ENCODE measurements around the gene HLA-F. TPM values are rescaled to one million over a fixed set of nuclear protein-coding genes. Genes with fewer than 3 reads are reported as not detected.

Gene HLA-F
- polyA plus RNA-seq, 1 of the 3 experiments (the other 2 are of a cell fraction): 0.31 TPM

GRCh38 chr6:29748391-29749307 is 25.4 kb downstream of the HLA-F start:
- 2% methylated on average over 37 of the region's 63 CpGs for WGBS (ENCODE audit: low lambda C conversion rate)
- H3K27me3 ChIP-seq (ENCODE audit: insufficient read depth): peaks cover 49% of the 10 kb centered on the region
- no peak for TF ChIP-seq TAF1 (IDR thresholded peaks at IDR 0.05; ENCODE audit: borderline replicate concordance, low read depth, low read length)
- peak; percentile 62 for TF ChIP-seq PBX3 (IDR thresholded peaks at IDR 0.05)
- TF ChIP-seq RFX5 (IDR thresholded peaks at IDR 0.05; ENCODE audit: low read length): 0 out of 2 replicates have a peak, but pooled peaks have one; percentile 29
- H3K4me2 ChIP-seq: peak overlapping the region; percentile 78
- H3K9ac ChIP-seq: no peak overlapping the region
- H3K27ac ChIP-seq (ENCODE audit: low read depth in 2 of 2, low read length in 1 of 2): no peak overlapping the region
- H3F3A ChIP-seq (replicated peaks; ENCODE audit: insufficient read depth): no peaks in the 10 kb centered on the region
- peak; percentile 91 for DNase-seq
- POLR2A ChIA-PET: no interaction called here
- peaks cover 0 to 12% of the 10 kb centered on the region in 2 experiments; a peak in 1 of 4 replicates for H3K4me1 ChIP-seq (ENCODE audit: control insufficient read depth in 1 of 2, insufficient read depth in 2 of 2, low read depth in 1 of 2, low read length in 1 of 2)
- H4K20me1 ChIP-seq (ENCODE audit: insufficient read depth): no peaks in the 10 kb centered on the region
- peak overlapping the region; percentile 63 for H2AFZ ChIP-seq (ENCODE audit: low read depth)
- H3K9me2 ChIP-seq: no peaks in the 10 kb centered on the region
- no peaks in the 10 kb centered on the region for H3K79me2 ChIP-seq (ENCODE audit: insufficient read depth)
- H3K4me3 ChIP-seq (ENCODE audit: low read depth in 2 of 2, low read length in 1 of 2): peak overlapping the region; percentile 44 to 56
- no peaks in the 10 kb centered on the region for H3K36me3 ChIP-seq (replicated peaks in 1 of 2; ENCODE audit: control insufficient read depth in 1 of 2, insufficient read depth in 2 of 2, low read length in 1 of 2)
- CTCF ChIA-PET: interaction anchor here (0.5 to 3.5 kb wide), 4 partner anchors 10 to 155 kb away, joined by 3 to 13 read pairs (median 4); no protein-coding TSS in a partner anchor
- H3K9me3 ChIP-seq: no peaks in the 10 kb centered on the region

DNA sequence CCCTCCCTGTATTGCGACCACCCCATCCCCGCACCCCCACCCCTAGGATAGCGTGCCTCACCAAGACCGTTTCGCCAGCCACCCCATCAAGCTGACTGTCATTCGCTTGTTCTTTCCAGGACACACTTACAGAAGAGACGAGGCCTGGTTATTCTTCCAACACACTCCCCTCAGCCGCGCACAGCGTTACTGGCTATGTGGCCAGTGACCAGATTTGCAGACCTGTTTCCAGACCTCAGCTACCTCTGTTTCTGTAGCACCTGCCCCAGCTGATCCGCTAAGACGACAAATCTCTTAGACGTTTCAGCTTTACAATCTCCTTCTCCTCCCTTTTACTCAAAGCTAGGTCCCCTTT is 26.1 kb downstream of the HLA-F start:
- H2AFZ ChIP-seq (ENCODE audit: low read depth): 0 out of 2 replicates have a peak overlapping the region, but pooled peaks have one; percentile 13
- H3K9me3 ChIP-seq: no peaks in the 10 kb centered on the region
- H3K79me2 ChIP-seq (ENCODE audit: insufficient read depth): no peaks in the 10 kb centered on the region
- peak overlapping the region; percentile 78 for H3K4me2 ChIP-seq
- H3F3A ChIP-seq (replicated peaks; ENCODE audit: insufficient read depth): no peaks in the 10 kb centered on the region
- no peaks in the 10 kb centered on the region for H3K9me2 ChIP-seq
- H3K36me3 ChIP-seq (replicated peaks in 1 of 2; ENCODE audit: control insufficient read depth in 1 of 2, insufficient read depth in 2 of 2, low read length in 1 of 2): no peaks in the 10 kb centered on the region
- H3K4me1 ChIP-seq (ENCODE audit: control insufficient read depth in 1 of 2, insufficient read depth in 2 of 2, low read depth in 1 of 2, low read length in 1 of 2): peaks cover 0 to 12% of the 10 kb centered on the region in 2 experiments; a peak in 1 of 4 replicates
- ChIA-PET CTCF (interaction anchor here (0.5 to 3.5 kb wide), 4 partner anchors 11 to 154 kb away, joined by 3 to 13 read pairs (median 4); no protein-coding TSS in a partner anchor), POLR2A (no interaction called here)
- DNase-seq: peak; percentile 10
- H3K9ac ChIP-seq: no peak overlapping the region
- peak overlapping the region; percentile 44 to 56 for H3K4me3 ChIP-seq (ENCODE audit: low read depth in 2 of 2, low read length in 1 of 2)
- H4K20me1 ChIP-seq (ENCODE audit: insufficient read depth): no peaks in the 10 kb centered on the region
- 4% methylated on average over 11 of the region's 13 CpGs for WGBS (ENCODE audit: low lambda C conversion rate)
- no peak overlapping the region for H3K27ac ChIP-seq (ENCODE audit: low read depth in 2 of 2, low read length in 1 of 2)
- peaks cover 49% of the 10 kb centered on the region for H3K27me3 ChIP-seq (ENCODE audit: insufficient read depth)
- no peak for TF ChIP-seq GABPA (IDR thresholded peaks at IDR 0.05; ENCODE audit: low read depth)
- TF ChIP-seq FOXJ3 (CRISPR knock-in tag; IDR thresholded peaks at IDR 0.05): no peak
- no peak for TF ChIP-seq ZBTB33 (IDR thresholded peaks at IDR 0.05; ENCODE audit: borderline replicate concordance, low read depth)
- TF ChIP-seq RXRA (IDR thresholded peaks at IDR 0.05; ENCODE audit: borderline replicate concordance, low read depth): no peak
- TF ChIP-seq, protein P1, sequence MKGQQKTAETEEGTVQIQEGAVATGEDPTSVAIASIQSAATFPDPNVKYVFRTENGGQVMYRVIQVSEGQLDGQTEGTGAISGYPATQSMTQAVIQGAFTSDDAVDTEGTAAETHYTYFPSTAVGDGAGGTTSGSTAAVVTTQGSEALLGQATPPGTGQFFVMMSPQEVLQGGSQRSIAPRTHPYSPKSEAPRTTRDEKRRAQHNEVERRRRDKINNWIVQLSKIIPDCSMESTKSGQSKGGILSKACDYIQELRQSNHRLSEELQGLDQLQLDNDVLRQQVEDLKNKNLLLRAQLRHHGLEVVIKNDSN (IDR thresholded peaks at IDR 0.05; ENCODE audit: borderline replicate concordance, low read depth): no peak
- TF ChIP-seq EZH2phosphoT487 (IDR thresholded peaks at IDR 0.05; ENCODE audit: borderline replicate concordance, low read depth): no peak
- no peak for TF ChIP-seq POLR2AphosphoS5 (IDR thresholded peaks at IDR 0.05; ENCODE audit: low read depth, low read length)
- no peak for TF ChIP-seq MEF2A (IDR thresholded peaks at IDR 0.05; ENCODE audit: borderline replicate concordance, low read depth)
- TF ChIP-seq, protein P2, sequence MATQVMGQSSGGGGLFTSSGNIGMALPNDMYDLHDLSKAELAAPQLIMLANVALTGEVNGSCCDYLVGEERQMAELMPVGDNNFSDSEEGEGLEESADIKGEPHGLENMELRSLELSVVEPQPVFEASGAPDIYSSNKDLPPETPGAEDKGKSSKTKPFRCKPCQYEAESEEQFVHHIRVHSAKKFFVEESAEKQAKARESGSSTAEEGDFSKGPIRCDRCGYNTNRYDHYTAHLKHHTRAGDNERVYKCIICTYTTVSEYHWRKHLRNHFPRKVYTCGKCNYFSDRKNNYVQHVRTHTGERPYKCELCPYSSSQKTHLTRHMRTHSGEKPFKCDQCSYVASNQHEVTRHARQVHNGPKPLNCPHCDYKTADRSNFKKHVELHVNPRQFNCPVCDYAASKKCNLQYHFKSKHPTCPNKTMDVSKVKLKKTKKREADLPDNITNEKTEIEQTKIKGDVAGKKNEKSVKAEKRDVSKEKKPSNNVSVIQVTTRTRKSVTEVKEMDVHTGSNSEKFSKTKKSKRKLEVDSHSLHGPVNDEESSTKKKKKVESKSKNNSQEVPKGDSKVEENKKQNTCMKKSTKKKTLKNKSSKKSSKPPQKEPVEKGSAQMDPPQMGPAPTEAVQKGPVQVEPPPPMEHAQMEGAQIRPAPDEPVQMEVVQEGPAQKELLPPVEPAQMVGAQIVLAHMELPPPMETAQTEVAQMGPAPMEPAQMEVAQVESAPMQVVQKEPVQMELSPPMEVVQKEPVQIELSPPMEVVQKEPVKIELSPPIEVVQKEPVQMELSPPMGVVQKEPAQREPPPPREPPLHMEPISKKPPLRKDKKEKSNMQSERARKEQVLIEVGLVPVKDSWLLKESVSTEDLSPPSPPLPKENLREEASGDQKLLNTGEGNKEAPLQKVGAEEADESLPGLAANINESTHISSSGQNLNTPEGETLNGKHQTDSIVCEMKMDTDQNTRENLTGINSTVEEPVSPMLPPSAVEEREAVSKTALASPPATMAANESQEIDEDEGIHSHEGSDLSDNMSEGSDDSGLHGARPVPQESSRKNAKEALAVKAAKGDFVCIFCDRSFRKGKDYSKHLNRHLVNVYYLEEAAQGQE (IDR thresholded peaks at IDR 0.05; ENCODE audit: low read depth, low read length): no peak
- TF ChIP-seq JUND (IDR thresholded peaks at IDR 0.05): no peak
- no peak for TF ChIP-seq NRF1 (IDR thresholded peaks at IDR 0.05; ENCODE audit: low read depth, low read length)
- TF ChIP-seq, protein P3, sequence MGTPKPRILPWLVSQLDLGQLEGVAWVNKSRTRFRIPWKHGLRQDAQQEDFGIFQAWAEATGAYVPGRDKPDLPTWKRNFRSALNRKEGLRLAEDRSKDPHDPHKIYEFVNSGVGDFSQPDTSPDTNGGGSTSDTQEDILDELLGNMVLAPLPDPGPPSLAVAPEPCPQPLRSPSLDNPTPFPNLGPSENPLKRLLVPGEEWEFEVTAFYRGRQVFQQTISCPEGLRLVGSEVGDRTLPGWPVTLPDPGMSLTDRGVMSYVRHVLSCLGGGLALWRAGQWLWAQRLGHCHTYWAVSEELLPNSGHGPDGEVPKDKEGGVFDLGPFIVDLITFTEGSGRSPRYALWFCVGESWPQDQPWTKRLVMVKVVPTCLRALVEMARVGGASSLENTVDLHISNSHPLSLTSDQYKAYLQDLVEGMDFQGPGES (IDR thresholded peaks at IDR 0.05; ENCODE audit: low read depth, low read length): no peak
- no peak for TF ChIP-seq TEAD4 (IDR thresholded peaks at IDR 0.05; ENCODE audit: borderline replicate concordance, insufficient read depth)
- TF ChIP-seq TCF12 (IDR thresholded peaks at IDR 0.05): no peak
- no peak for TF ChIP-seq NFIC (IDR thresholded peaks at IDR 0.05; ENCODE audit: borderline replicate concordance)

Measured in SK-N-SH (cell line).